WTC11 (cell line): ENCODE data around the gene CREBRF. TPM values are rescaled to one million over a fixed set of nuclear protein-coding genes. Genes with fewer than 3 reads are reported as not detected.

Experiments
- ATAC-seq: fragments of 200-7000 bp; cut with Tn5 transposase; 2 replicates; pipeline ENCODE4 v1.10.0; 2021; ENCODE audit warnings: mild to moderate bottlenecking, moderate library complexity
- CTCF ChIA-PET: fragments of 300-600 bp; sonication (Branson Sonifier 250); formaldehyde crosslinking; loops from one replicate; lab custom pipeline; 2021; ENCODE audit warnings: antibody characterized with exemption; lab: Charles Lee
- POLR2A ChIA-PET: fragments of 350-600 bp; sonication (Branson Sonifier 250); formaldehyde crosslinking; loops from one replicate; lab custom pipeline; 2021; ENCODE audit warnings: antibody characterized with exemption; lab: Charles Lee
- DNase-seq: peaks from one replicate; pipeline ENCODE4 v3.0.0; 2021; ENCODE audit warnings: low spot score
- H3K27ac Mint-ChIP-seq: 2 replicates; pipeline ENCODE4 v1.8.0; 2021; ENCODE audit warnings: mixed read lengths
- H3K27me3 Mint-ChIP-seq: 2 replicates; pipeline ENCODE4 v1.8.0; 2021; ENCODE audit warnings: low read depth, mild to moderate bottlenecking, moderate library complexity, mixed read lengths
- H3K36me3 Mint-ChIP-seq: 2 replicates; pipeline ENCODE4 v1.8.0; 2021; ENCODE audit warnings: mixed read lengths
- H3K4me1 Mint-ChIP-seq: 2 replicates; pipeline ENCODE4 v1.8.0; 2022; ENCODE audit warnings: mixed read lengths
- H3K4me3 Mint-ChIP-seq: 2 replicates; pipeline ENCODE4 v1.8.0; 2021; ENCODE audit warnings: mild to moderate bottlenecking, moderate library complexity, mixed read lengths
- H3K9me3 Mint-ChIP-seq: 2 replicates; pipeline ENCODE4 v1.8.0; 2021; ENCODE audit warnings: mixed read lengths
- EMX1 ChIP-seq: fragments of 250-450 bp; sonication (Bioruptor Pico); IDR thresholded peaks from 2 replicates; pipeline ENCODE4 v1.8.0; 2021; ENCODE audit warnings: mild to moderate bottlenecking
- FOXK1 ChIP-seq: sonication (generic); formaldehyde crosslinking; IDR thresholded peaks from 2 replicates; pipeline ENCODE4 v1.8.0; 2022; ENCODE audit warnings: mild to moderate bottlenecking, moderate library complexity, missing genetic modification reagents
- MXD4 ChIP-seq: fragments of 250-450 bp; sonication (Bioruptor Pico); IDR thresholded peaks from 2 replicates; pipeline ENCODE4 v1.8.0; 2021; ENCODE audit warnings: mild to moderate bottlenecking, moderate library complexity, borderline replicate concordance
- NFATC4 ChIP-seq: fragments of 250-450 bp; sonication (Bioruptor Pico); IDR thresholded peaks from 2 replicates; pipeline ENCODE4 v1.9.0; 2021; ENCODE audit warnings: mild to moderate bottlenecking
- NFE2L1 ChIP-seq: sonication (generic); formaldehyde crosslinking; IDR thresholded peaks from 2 replicates; pipeline ENCODE4 v1.8.1; 2023; ENCODE audit warnings: missing genetic modification reagents
- NR2C2 ChIP-seq: sonication (generic); formaldehyde crosslinking; IDR thresholded peaks from 2 replicates; pipeline ENCODE4 v1.8.0; 2022; ENCODE audit warnings: mild to moderate bottlenecking, missing genetic modification reagents
- OVOL2 ChIP-seq: fragments of 250-450 bp; sonication (Bioruptor Pico); IDR thresholded peaks from 2 replicates; pipeline ENCODE4 v1.9.0; 2021; ENCODE audit warnings: mild to moderate bottlenecking, borderline replicate concordance
- PRRX2 ChIP-seq: fragments of 250-450 bp; sonication (Bioruptor Pico); IDR thresholded peaks from 2 replicates; pipeline ENCODE4 v1.8.0; 2021; ENCODE audit warnings: mild to moderate bottlenecking
- ZNF263 ChIP-seq: sonication (generic); formaldehyde crosslinking; IDR thresholded peaks from 2 replicates; pipeline ENCODE4 v1.8.1; 2022; ENCODE audit warnings: low read depth, mild to moderate bottlenecking, moderate library complexity, missing genetic modification reagents
- ZNF416 ChIP-seq: fragments of 250-450 bp; sonication (Bioruptor Pico); IDR thresholded peaks from 2 replicates; pipeline ENCODE4 v1.9.0; 2021; ENCODE audit warnings: mild to moderate bottlenecking, inconsistent platforms
- total RNA-seq: library from RNA; stranded (reverse); gene quantifications from 3 replicates; pipeline ENCODE4 v1.2.3, GENCODE V29; 2021
- TF ChIP-seq, protein P1 (sequence below): fragments of 250-450 bp; sonication (Bioruptor Pico); IDR thresholded peaks from 2 replicates; pipeline ENCODE4 v1.9.0; 2021; ENCODE audit warnings: moderate library complexity, mild to moderate bottlenecking, inconsistent platforms, borderline replicate concordance
- TF ChIP-seq, protein P2 (sequence below): fragments of 250-450 bp; sonication (Bioruptor Pico); IDR thresholded peaks from 2 replicates; pipeline ENCODE4 v1.9.0; 2021; ENCODE audit warnings: mild to moderate bottlenecking
- TF ChIP-seq, protein P3 (sequence below): fragments of 250-450 bp; sonication (Bioruptor Pico); IDR thresholded peaks from 2 replicates; pipeline ENCODE4 v1.8.0; 2021; ENCODE audit warnings: mild to moderate bottlenecking
- TF ChIP-seq, protein P4 (sequence below): sonication (generic); formaldehyde crosslinking; IDR thresholded peaks from 2 replicates; pipeline ENCODE4 v1.8.0; 2022; ENCODE audit warnings: mild to moderate bottlenecking, missing genetic modification reagents
- TF ChIP-seq, protein P5 (sequence below): sonication (generic); formaldehyde crosslinking; conservative IDR thresholded peaks from 2 replicates; pipeline ENCODE4 v1.8.1; 2023; ENCODE audit warnings: mild to moderate bottlenecking, low read depth, missing genetic modification reagents, moderate library complexity
- TF ChIP-seq, protein P6 (sequence below): sonication (generic); formaldehyde crosslinking; IDR thresholded peaks from 2 replicates; pipeline ENCODE4 v1.8.1; 2023; ENCODE audit warnings: mild to moderate bottlenecking, missing genetic modification reagents, borderline replicate concordance
- TF ChIP-seq, protein P7 (sequence below): sonication (generic); formaldehyde crosslinking; IDR thresholded peaks from 2 replicates; pipeline ENCODE4 v1.8.1; 2022; ENCODE audit warnings: low read depth, mild to moderate bottlenecking, moderate library complexity, missing genetic modification reagents, borderline replicate concordance

Gene CREBRF
- total RNA-seq, 1 experiment from 2014 or later, result 5.7 TPM

DNA sequence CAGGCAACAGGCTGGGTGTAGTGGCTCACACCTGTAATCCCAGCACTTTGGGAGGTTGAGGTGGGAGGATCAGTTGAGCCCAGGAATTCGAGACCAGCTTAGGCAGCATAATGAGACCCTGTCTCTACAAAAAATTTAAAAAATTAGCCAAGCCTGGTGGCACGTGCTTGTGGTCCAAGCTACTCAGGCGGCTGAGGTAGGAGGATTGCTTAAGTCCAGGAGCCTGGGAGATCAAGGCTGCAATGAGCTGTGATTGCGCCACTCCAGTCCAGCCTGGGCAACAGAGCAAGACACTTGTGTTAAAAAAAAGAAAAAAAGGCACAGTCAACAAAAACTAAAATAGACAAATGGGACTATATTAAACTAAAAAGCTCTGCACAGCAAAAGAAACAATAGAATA is 43.3 kb upstream of the CREBRF start:
- DNase-seq (no peak), ATAC-seq (no peak)

DNA sequence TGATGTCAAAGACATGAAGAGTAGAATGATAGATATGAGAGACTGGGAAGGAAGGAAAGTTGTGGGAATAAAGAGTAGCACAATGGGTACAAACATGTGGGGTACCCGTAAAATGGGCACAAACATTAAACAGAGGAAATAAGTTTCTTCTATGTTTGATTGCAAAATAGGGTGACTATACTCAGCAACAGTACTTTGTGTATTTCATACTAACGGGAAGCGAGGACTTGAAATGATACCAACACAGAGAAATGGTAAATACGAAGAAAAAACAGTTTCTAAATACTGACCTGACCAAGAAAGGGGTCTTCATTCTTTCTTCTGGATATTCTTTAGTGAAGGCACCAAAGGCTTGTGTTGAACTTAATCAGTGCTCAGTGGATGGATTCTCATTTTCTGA is 41.5 kb upstream of the CREBRF start:
- CTCF ChIA-PET, result interaction anchor here (1.3 kb wide), 1 partner anchor 300 kb away, joined by 3 read pairs; no protein-coding TSS in a partner anchor

More for the DNA sequence above, 43.3 kb upstream of the CREBRF start:
- no peak for TF ChIP-seq MXD4 (CRISPR knock-in tag)
- TF ChIP-seq EMX1 (CRISPR knock-in tag), result no peak
- TF ChIP-seq, protein P1, sequence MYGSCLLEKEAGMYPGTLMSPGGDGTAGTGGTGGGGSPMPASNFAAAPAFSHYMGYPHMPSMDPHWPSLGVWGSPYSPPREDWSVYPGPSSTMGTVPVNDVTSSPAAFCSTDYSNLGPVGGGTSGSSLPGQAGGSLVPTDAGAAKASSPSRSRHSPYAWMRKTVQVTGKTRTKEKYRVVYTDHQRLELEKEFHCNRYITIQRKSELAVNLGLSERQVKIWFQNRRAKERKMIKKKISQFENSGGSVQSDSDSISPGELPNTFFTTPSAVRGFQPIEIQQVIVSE (CRISPR knock-in tag), result no peak
- TF ChIP-seq, protein P2, sequence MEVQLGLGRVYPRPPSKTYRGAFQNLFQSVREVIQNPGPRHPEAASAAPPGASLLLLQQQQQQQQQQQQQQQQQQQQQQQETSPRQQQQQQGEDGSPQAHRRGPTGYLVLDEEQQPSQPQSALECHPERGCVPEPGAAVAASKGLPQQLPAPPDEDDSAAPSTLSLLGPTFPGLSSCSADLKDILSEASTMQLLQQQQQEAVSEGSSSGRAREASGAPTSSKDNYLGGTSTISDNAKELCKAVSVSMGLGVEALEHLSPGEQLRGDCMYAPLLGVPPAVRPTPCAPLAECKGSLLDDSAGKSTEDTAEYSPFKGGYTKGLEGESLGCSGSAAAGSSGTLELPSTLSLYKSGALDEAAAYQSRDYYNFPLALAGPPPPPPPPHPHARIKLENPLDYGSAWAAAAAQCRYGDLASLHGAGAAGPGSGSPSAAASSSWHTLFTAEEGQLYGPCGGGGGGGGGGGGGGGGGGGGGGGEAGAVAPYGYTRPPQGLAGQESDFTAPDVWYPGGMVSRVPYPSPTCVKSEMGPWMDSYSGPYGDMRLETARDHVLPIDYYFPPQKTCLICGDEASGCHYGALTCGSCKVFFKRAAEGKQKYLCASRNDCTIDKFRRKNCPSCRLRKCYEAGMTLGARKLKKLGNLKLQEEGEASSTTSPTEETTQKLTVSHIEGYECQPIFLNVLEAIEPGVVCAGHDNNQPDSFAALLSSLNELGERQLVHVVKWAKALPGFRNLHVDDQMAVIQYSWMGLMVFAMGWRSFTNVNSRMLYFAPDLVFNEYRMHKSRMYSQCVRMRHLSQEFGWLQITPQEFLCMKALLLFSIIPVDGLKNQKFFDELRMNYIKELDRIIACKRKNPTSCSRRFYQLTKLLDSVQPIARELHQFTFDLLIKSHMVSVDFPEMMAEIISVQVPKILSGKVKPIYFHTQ (CRISPR knock-in tag), result no peak
- TF ChIP-seq ZNF416 (CRISPR knock-in tag), result no peak
- no peak for TF ChIP-seq OVOL2 (CRISPR knock-in tag)
- no peak for TF ChIP-seq ZNF263 (CRISPR knock-in tag)
- Mint-ChIP-seq H3K4me3 (no peak overlapping the region), H3K4me1 (peaks cover 26% of the 10 kb centered on the region), H3K27ac (no peak overlapping the region), H3K9me3 (no peaks in the 10 kb centered on the region), H3K27me3 (no peaks in the 10 kb centered on the region), H3K36me3 (peaks cover under 1% of the 10 kb centered on the region; the same call in 1 of the 2 replicates)
- POLR2A ChIA-PET, result no interaction called here
- CTCF ChIA-PET, result interaction anchor here (1.0 to 1.1 kb wide), 2 partner anchors 132 to 241 kb away, joined by 3 to 4 read pairs; partner anchors contain the start of gene BNIP1

More for the DNA sequence above, 41.5 kb upstream of the CREBRF start:
- Mint-ChIP-seq H3K4me3 (no peak overlapping the region), H3K27me3 (no peaks in the 10 kb centered on the region), H3K4me1 (peaks cover 26% of the 10 kb centered on the region), H3K9me3 (no peaks in the 10 kb centered on the region)
- DNase-seq, result no peak
- ATAC-seq, result no peak
- POLR2A ChIA-PET, result no interaction called here
- TF ChIP-seq PRRX2 (CRISPR knock-in tag), result no peak
- TF ChIP-seq, protein P3, sequence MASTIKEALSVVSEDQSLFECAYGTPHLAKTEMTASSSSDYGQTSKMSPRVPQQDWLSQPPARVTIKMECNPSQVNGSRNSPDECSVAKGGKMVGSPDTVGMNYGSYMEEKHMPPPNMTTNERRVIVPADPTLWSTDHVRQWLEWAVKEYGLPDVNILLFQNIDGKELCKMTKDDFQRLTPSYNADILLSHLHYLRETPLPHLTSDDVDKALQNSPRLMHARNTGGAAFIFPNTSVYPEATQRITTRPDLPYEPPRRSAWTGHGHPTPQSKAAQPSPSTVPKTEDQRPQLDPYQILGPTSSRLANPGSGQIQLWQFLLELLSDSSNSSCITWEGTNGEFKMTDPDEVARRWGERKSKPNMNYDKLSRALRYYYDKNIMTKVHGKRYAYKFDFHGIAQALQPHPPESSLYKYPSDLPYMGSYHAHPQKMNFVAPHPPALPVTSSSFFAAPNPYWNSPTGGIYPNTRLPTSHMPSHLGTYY, result no peak
- no peak for TF ChIP-seq NFE2L1 (CRISPR knock-in tag)
- TF ChIP-seq NFATC4 (CRISPR knock-in tag), result no peak
- no peak for TF ChIP-seq FOXK1
- TF ChIP-seq NR2C2, result no peak
- TF ChIP-seq, protein P4, sequence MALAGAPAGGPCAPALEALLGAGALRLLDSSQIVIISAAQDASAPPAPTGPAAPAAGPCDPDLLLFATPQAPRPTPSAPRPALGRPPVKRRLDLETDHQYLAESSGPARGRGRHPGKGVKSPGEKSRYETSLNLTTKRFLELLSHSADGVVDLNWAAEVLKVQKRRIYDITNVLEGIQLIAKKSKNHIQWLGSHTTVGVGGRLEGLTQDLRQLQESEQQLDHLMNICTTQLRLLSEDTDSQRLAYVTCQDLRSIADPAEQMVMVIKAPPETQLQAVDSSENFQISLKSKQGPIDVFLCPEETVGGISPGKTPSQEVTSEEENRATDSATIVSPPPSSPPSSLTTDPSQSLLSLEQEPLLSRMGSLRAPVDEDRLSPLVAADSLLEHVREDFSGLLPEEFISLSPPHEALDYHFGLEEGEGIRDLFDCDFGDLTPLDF (CRISPR knock-in tag), result no peak
- TF ChIP-seq, protein P5, sequence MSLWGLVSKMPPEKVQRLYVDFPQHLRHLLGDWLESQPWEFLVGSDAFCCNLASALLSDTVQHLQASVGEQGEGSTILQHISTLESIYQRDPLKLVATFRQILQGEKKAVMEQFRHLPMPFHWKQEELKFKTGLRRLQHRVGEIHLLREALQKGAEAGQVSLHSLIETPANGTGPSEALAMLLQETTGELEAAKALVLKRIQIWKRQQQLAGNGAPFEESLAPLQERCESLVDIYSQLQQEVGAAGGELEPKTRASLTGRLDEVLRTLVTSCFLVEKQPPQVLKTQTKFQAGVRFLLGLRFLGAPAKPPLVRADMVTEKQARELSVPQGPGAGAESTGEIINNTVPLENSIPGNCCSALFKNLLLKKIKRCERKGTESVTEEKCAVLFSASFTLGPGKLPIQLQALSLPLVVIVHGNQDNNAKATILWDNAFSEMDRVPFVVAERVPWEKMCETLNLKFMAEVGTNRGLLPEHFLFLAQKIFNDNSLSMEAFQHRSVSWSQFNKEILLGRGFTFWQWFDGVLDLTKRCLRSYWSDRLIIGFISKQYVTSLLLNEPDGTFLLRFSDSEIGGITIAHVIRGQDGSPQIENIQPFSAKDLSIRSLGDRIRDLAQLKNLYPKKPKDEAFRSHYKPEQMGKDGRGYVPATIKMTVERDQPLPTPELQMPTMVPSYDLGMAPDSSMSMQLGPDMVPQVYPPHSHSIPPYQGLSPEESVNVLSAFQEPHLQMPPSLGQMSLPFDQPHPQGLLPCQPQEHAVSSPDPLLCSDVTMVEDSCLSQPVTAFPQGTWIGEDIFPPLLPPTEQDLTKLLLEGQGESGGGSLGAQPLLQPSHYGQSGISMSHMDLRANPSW, result no peak
- TF ChIP-seq, protein P6, sequence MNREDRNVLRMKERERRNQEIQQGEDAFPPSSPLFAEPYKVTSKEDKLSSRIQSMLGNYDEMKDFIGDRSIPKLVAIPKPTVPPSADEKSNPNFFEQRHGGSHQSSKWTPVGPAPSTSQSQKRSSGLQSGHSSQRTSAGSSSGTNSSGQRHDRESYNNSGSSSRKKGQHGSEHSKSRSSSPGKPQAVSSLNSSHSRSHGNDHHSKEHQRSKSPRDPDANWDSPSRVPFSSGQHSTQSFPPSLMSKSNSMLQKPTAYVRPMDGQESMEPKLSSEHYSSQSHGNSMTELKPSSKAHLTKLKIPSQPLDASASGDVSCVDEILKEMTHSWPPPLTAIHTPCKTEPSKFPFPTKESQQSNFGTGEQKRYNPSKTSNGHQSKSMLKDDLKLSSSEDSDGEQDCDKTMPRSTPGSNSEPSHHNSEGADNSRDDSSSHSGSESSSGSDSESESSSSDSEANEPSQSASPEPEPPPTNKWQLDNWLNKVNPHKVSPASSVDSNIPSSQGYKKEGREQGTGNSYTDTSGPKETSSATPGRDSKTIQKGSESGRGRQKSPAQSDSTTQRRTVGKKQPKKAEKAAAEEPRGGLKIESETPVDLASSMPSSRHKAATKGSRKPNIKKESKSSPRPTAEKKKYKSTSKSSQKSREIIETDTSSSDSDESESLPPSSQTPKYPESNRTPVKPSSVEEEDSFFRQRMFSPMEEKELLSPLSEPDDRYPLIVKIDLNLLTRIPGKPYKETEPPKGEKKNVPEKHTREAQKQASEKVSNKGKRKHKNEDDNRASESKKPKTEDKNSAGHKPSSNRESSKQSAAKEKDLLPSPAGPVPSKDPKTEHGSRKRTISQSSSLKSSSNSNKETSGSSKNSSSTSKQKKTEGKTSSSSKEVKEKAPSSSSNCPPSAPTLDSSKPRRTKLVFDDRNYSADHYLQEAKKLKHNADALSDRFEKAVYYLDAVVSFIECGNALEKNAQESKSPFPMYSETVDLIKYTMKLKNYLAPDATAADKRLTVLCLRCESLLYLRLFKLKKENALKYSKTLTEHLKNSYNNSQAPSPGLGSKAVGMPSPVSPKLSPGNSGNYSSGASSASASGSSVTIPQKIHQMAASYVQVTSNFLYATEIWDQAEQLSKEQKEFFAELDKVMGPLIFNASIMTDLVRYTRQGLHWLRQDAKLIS, result no peak
- TF ChIP-seq, protein P7, sequence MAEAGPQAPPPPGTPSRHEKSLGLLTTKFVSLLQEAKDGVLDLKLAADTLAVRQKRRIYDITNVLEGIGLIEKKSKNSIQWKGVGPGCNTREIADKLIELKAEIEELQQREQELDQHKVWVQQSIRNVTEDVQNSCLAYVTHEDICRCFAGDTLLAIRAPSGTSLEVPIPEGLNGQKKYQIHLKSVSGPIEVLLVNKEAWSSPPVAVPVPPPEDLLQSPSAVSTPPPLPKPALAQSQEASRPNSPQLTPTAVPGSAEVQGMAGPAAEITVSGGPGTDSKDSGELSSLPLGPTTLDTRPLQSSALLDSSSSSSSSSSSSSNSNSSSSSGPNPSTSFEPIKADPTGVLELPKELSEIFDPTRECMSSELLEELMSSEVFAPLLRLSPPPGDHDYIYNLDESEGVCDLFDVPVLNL (CRISPR knock-in tag), result no peak
- TF ChIP-seq, all 79 proteins: peak for 0
- Mint-ChIP-seq H3K27ac (no peak overlapping the region), H3K36me3 (peaks cover 9% of the 10 kb centered on the region)
